ENCODE results near the gene MAPK14.

The MAPK14 gene

DNA sequence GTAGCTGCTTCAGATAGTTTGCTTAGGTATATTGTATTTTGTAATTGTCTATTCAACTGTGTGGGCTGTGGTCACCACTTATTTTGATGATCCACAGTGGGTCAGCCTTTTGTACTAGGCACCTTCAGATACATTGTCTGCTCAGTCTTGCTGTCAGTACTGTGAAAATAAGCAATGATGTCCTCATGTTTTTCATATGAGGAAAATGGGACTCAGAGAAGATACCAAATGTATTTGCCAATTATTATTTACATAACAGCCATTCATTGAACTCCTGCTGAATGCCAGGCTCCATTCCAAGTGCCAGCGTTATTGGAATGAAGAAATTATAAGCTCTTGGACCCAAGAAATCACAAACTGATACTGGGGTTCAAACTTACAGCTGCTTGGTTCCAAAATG lies 28.6 kb downstream of the MAPK14 start:
- Histone ChIP-seq H3K9me3 (ENCODE audit: control insufficient read depth, low read length) (no peaks in the 10 kb centered on the region), H2AFZ (no peak overlapping the region), H3K79me2 (peaks cover 8% of the 10 kb centered on the region), H3K36me3 (ENCODE audit: control insufficient read depth, insufficient read depth, low read length) (no peaks in the 10 kb centered on the region), H3K4me1 (no peaks in the 10 kb centered on the region), H3K4me2 (ENCODE audit: low read length) (no peak overlapping the region), H3K27ac (no peak overlapping the region), H3K9ac (no peak overlapping the region), H3K4me3 (ENCODE audit: low read depth, low read length) (no peak overlapping the region), H3K27me3 (ENCODE audit: control insufficient read depth, insufficient read depth, low read length) (no peaks in the 10 kb centered on the region)
- TF ChIP-seq, protein P1, sequence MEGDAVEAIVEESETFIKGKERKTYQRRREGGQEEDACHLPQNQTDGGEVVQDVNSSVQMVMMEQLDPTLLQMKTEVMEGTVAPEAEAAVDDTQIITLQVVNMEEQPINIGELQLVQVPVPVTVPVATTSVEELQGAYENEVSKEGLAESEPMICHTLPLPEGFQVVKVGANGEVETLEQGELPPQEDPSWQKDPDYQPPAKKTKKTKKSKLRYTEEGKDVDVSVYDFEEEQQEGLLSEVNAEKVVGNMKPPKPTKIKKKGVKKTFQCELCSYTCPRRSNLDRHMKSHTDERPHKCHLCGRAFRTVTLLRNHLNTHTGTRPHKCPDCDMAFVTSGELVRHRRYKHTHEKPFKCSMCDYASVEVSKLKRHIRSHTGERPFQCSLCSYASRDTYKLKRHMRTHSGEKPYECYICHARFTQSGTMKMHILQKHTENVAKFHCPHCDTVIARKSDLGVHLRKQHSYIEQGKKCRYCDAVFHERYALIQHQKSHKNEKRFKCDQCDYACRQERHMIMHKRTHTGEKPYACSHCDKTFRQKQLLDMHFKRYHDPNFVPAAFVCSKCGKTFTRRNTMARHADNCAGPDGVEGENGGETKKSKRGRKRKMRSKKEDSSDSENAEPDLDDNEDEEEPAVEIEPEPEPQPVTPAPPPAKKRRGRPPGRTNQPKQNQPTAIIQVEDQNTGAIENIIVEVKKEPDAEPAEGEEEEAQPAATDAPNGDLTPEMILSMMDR (IDR thresholded peaks at IDR 0.05) = no peak

DNA sequence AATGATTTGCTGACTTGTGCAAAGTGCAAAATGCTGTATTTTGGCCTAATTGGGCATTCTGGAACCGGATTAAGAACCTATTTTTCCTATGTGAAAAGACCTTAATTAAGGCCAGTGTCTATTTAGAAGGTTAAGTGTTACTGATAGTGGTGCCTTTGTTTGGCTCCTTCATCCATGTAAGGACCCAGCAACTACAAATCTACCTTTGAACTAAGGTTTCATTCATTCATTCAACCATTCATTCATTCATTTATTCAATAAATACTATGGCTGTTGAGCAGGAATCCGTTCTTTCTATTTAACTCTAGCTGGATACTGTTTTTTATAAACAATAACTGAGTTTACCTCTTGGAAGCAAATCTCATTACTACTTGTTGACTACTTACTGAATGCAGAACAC lies 33.6 kb downstream of the MAPK14 start:
- TF ChIP-seq, protein P1 (IDR thresholded peaks at IDR 0.05) = no peak
- no peak overlapping the region for H3K4me2 ChIP-seq (ENCODE audit: low read length)
- no peaks in the 10 kb centered on the region for H3K27me3 ChIP-seq (ENCODE audit: control insufficient read depth, insufficient read depth, low read length)
- no peak overlapping the region for H3K9ac ChIP-seq
- peaks cover 12% of the 10 kb centered on the region for H3K4me1 ChIP-seq
- H3K79me2 ChIP-seq = peaks cover 22% of the 10 kb centered on the region
- no peak overlapping the region for H3K4me3 ChIP-seq (ENCODE audit: low read depth, low read length)
- H3K9me3 ChIP-seq (ENCODE audit: control insufficient read depth, low read length) = no peaks in the 10 kb centered on the region
- no peak overlapping the region for H2AFZ ChIP-seq
- H3K36me3 ChIP-seq (ENCODE audit: control insufficient read depth, insufficient read depth, low read length) = no peaks in the 10 kb centered on the region
- no peak overlapping the region for H3K27ac ChIP-seq

DNA sequence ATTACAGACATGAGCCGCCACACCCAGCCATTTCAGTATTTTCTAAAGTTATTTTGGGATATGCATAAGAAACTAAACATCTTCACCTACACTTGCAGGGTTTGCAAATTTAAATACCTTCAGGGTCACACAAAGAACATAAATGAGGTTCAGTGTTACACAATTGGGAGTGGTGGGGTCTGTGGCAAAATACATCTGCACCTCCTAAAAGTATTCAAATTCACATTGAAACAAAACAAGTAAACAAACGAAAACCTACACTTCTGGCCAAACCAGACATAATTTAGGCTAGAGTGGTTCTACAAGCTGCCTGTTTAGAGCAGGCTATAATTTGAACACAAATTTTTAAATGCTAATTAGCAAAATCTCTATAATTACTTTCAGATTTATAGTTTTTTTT lies 34.6 kb downstream of the MAPK14 start:
- peaks cover 22% of the 10 kb centered on the region for H3K79me2 ChIP-seq
- H3K27me3 ChIP-seq (ENCODE audit: control insufficient read depth, insufficient read depth, low read length) = no peaks in the 10 kb centered on the region
- H3K4me3 ChIP-seq (ENCODE audit: low read depth, low read length) = no peak overlapping the region
- peaks cover 12% of the 10 kb centered on the region for H3K4me1 ChIP-seq
- no peaks in the 10 kb centered on the region for H3K9me3 ChIP-seq (ENCODE audit: control insufficient read depth, low read length)
- no peak overlapping the region for H3K4me2 ChIP-seq (ENCODE audit: low read length)
- no peak overlapping the region for H2AFZ ChIP-seq
- no peak overlapping the region for H3K27ac ChIP-seq
- TF ChIP-seq, protein P1 (IDR thresholded peaks at IDR 0.05) = no peak
- H3K9ac ChIP-seq = no peak overlapping the region
- no peaks in the 10 kb centered on the region for H3K36me3 ChIP-seq (ENCODE audit: control insufficient read depth, insufficient read depth, low read length)

DNA sequence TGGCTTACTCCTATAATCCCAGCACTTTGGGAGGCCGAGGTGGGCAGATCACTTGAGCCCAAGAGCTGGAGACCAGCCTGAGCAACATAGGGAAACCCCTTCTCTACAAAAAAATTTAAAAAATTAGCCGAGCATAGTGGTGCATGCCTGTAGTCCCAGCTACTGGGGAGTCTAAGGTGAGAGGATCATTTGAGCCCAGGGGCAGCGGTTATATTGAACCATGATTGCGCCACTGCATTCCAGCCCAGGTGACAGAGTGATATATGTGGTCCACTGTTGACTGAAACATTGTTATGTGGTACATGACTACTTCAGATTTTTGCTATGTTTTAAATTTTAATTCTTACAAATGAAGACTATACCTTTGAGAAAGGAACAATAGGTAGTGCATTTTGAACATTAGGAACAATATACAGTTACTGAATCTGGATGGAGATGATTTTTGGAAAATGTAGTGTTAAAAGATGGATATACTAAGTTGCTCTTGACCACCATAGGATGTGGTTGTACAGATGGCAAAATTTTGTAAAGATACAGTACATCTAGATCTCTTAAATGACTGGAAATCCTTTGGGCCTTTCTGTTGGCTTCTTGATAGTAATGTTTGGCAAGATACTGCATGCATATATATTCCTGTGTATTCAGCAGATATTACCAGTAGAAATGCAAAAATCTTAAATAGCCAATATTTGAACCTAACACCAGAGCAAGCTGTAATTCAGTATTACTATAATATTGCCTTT lies 35.9 kb downstream of the MAPK14 start:
- TF ChIP-seq, protein P1 (IDR thresholded peaks at IDR 0.05) = no peak
- Histone ChIP-seq H3K4me1 (peaks cover 12% of the 10 kb centered on the region), H3K27ac (no peak overlapping the region), H3K27me3 (ENCODE audit: control insufficient read depth, insufficient read depth, low read length) (no peaks in the 10 kb centered on the region), H3K36me3 (ENCODE audit: control insufficient read depth, insufficient read depth, low read length) (no peaks in the 10 kb centered on the region), H3K79me2 (peaks cover 30% of the 10 kb centered on the region), H2AFZ (no peak overlapping the region), H3K9me3 (ENCODE audit: control insufficient read depth, low read length) (no peaks in the 10 kb centered on the region), H3K4me2 (ENCODE audit: low read length) (no peak overlapping the region), H3K4me3 (ENCODE audit: low read depth, low read length) (no peak overlapping the region), H3K9ac (no peak overlapping the region)

Data from parathyroid adenoma (tissue), 2 donors.